Coronary artery (tissue), 2 donors: ENCODE results near the gene ACTG2.

ENCODE experiments used
- DNase-seq: peaks from one replicate; pipeline ENCODE4 v3.0.0-alpha.2; 2017; ENCODE audit warnings: low spot score
- H3K27ac ChIP-seq, 2 donors: fragments of 200-600 bp; sonication (generic); one replicate each; pipeline ENCODE4 v1.5.1; 2016 to 2019
- H3K4me3 ChIP-seq: fragments of 200-600 bp; sonication (generic); 2 replicates; pipeline ENCODE4 v1.5.1; 2016; ENCODE audit warnings: mild to moderate bottlenecking, moderate library complexity
- CTCF ChIP-seq: fragments of 200-600 bp; sonication (generic); IDR thresholded peaks from one replicate; pipeline ENCODE4 v1.5.1; 2019; ENCODE audit warnings: antibody characterized with exemption

ACTG2 gene

GRCh38 chr2:73961823-73962615 lies 69.2 kb downstream of the ACTG2 start:
- Histone ChIP-seq H3K4me3 (no peak overlapping the region), H3K27ac (no peak overlapping the region)
- DNase-seq: no peak
- TF ChIP-seq CTCF: no peak

- Histone ChIP-seq H3K4me3 (no peak overlapping the region), H3K27ac (no peak overlapping the region)
- TF ChIP-seq CTCF: no peak
- DNase-seq: no peak
Observed at GRCh38 chr2:73962798-73963197, 70.0 kb downstream of the ACTG2 start.

- H3K27ac ChIP-seq: no peak overlapping the region
- no peak for DNase-seq
Observed at GRCh38 chr2:73963385-73964120, 70.7 kb downstream of the ACTG2 start.

GRCh38 chr2:73964223-73964622 lies 71.4 kb downstream of the ACTG2 start:
- TF ChIP-seq CTCF: no peak
- no peak for DNase-seq
- H3K27ac ChIP-seq: no peak overlapping the region
- no peak overlapping the region for H3K4me3 ChIP-seq

More at GRCh38 chr2:73963385-73964120, 70.7 kb downstream of the ACTG2 start:
- no peak overlapping the region for H3K4me3 ChIP-seq
- TF ChIP-seq CTCF: no peak

GRCh38 chr2:73965053-73965452 lies 72.2 kb downstream of the ACTG2 start:
- TF ChIP-seq CTCF: no peak
- DNase-seq: no peak
- Histone ChIP-seq H3K4me3 (no peak overlapping the region), H3K27ac (no peak overlapping the region)

GRCh38 chr2:73968357-73968937 lies 75.6 kb downstream of the ACTG2 start:
- TF ChIP-seq CTCF: no peak
- no peak overlapping the region for H3K4me3 ChIP-seq

More at GRCh38 chr2:73968357-73968937, 75.6 kb downstream of the ACTG2 start:
- no peak overlapping the region for H3K27ac ChIP-seq
- DNase-seq: no peak
